SHP77 (cell line): ENCODE data around the gene WNT7A.
A peak's percentile ranks its signal among the peaks of the same experiment; 100 is the strongest.
"Not testable (repeated sequence)": the region's sequence is repeated elsewhere in the genome, so short reads cannot be mapped to it uniquely, and the experiment has no call there.

Experiments
- DNase-seq, 2 experiments: peaks; one replicate each; lab custom pipeline; 2025; lab: John Stamatoyannopoulos, UW

The WNT7A gene

GRCh38 chr3:13879946-13880810, at the start of gene WNT7A:
TSS of gene WNT7A (minus strand) at chr3:13880071. CDS start at chr3:13879816, 255 bp downstream.
- DNase-seq: no peak

- DNase-seq: not testable (repeated sequence)
Measured at GRCh38 chr3:13928741-13929140, 48.9 kb upstream of the WNT7A start.

GRCh38 chr3:13927295-13927694, 47.4 kb upstream of the WNT7A start:
- DNase-seq: no peak

GRCh38 chr3:13916375-13916774, 36.5 kb upstream of the WNT7A start:
- DNase-seq: no peak

- DNase-seq: no peak
Measured at GRCh38 chr3:13902648-13903238, 22.9 kb upstream of the WNT7A start.

- DNase-seq: no peak
Measured at GRCh38 chr3:13901935-13902584, 22.2 kb upstream of the WNT7A start.

- no peak for DNase-seq
Measured at GRCh38 chr3:13898346-13898745, 18.5 kb upstream of the WNT7A start.

GRCh38 chr3:13896473-13897154, 16.7 kb upstream of the WNT7A start:
- peak; percentile 50 to 53 for DNase-seq

GRCh38 chr3:13895155-13896105, 15.6 kb upstream of the WNT7A start:
- no peak for DNase-seq

GRCh38 chr3:13894807-13895154, 14.9 kb upstream of the WNT7A start:
- no peak for DNase-seq

GRCh38 chr3:13894096-13894806, 14.4 kb upstream of the WNT7A start:
- DNase-seq: no peak

- DNase-seq: no peak
Measured at GRCh38 chr3:13892304-13892703, 12.4 kb upstream of the WNT7A start.

- peak in 1 of 2 experiments; percentile 5 for DNase-seq
Measured at GRCh38 chr3:13891492-13892073, 11.7 kb upstream of the WNT7A start.

- no peak for DNase-seq
Measured at GRCh38 chr3:13891017-13891392, 11.1 kb upstream of the WNT7A start.

- DNase-seq: peak; percentile 9 to 12
Measured at GRCh38 chr3:13890377-13891016, 10.6 kb upstream of the WNT7A start.

- DNase-seq: no peak
Measured at GRCh38 chr3:13888576-13888975, 8.7 kb upstream of the WNT7A start.

- no peak for DNase-seq
Measured at GRCh38 chr3:13887495-13888300, 7.8 kb upstream of the WNT7A start.

GRCh38 chr3:13886593-13887129, 6.8 kb upstream of the WNT7A start:
- DNase-seq: no peak

GRCh38 chr3:13885704-13886010, 5.8 kb upstream of the WNT7A start:
- no peak for DNase-seq
